Activated T-helper 2 cell treated with anti-CD3 and anti-CD28 coated beads, Interferon-gamma antibody, Interleukin-2, Interleukin-4, amounts not matched to agents 10 μg/mL and 5 μg/mL and 100 μg/mL, durations not matched to agents 14 hours and 24 hours and 36 hours (primary cell): Measurements from ENCODE around the gene ARHGAP22. TPM values are rescaled to one million over a fixed set of nuclear protein-coding genes. Genes with fewer than 3 reads are reported as not detected.

ENCODE experiments used
- DNase-seq: peaks from one replicate; pipeline ENCODE4 v3.0.0; 2021; ENCODE audit warnings: low spot score
- H3K27ac Mint-ChIP-seq: one replicate; pipeline ENCODE4 v1.8.0; 2021; ENCODE audit warnings: mixed read lengths
- H3K27me3 Mint-ChIP-seq: one replicate; pipeline ENCODE4 v1.8.0; 2021; ENCODE audit warnings: low read depth, mixed read lengths
- H3K36me3 Mint-ChIP-seq: one replicate; pipeline ENCODE4 v1.8.0; 2021; ENCODE audit warnings: low read depth, mixed read lengths
- H3K4me1 Mint-ChIP-seq: one replicate; pipeline ENCODE4 v1.8.0; 2021; ENCODE audit warnings: low read depth, mixed read lengths
- H3K4me3 Mint-ChIP-seq: one replicate; pipeline ENCODE4 v1.8.0; 2021; ENCODE audit warnings: low read depth, mild to moderate bottlenecking, moderate library complexity, mixed read lengths
- H3K9me3 Mint-ChIP-seq: one replicate; pipeline ENCODE4 v1.8.0; 2021; ENCODE audit warnings: mixed read lengths
- intact Hi-C: fragments of 100-400 bp; cut with micrococcal nuclease; formaldehyde crosslinking; loops from one replicate; pipeline ENCODE4 v1.15.1; 2023
- total RNA-seq: library from RNA; stranded (reverse); gene quantifications from 2 replicates; pipeline ENCODE4 v1.2.3, GENCODE V29; 2022

The ARHGAP22 gene
- total RNA-seq, 1 donor from 2014 or later: 0.43 TPM

DNA sequence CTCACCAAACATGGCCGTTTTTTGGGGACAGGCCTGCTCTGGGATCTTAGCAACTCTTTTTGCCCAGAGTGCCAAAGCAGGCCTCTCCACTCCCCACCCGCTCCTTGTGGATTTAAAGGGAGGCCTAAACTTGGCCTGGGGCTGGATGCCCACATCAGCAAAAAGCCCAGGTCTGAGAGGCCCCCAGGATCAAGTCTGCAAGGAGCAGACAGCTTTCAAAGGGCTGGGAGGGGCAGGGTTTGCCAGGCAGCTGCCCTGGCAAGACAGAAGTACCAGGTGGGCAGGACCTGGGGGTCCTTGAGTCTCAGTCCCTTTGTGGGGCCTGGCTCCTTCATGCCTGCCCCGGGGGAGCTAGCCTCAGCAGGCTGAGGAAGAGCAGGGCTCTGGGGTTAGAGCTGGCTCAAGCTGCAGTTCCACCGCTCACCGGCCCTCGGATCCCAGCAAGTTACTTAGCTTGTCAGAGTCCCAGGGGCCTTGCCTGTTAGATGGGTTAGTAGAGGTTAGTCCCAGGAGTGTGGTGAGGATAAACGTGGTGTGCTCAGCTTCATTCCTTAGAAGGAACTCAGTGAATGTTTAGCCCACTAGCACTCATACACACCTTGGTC, 56.2 kb downstream of the ARHGAP22 start:
- DNase-seq: no peak
- Mint-ChIP-seq H3K27ac (no peak overlapping the region), H3K36me3 (no peaks in the 10 kb centered on the region), H3K4me1 (no peaks in the 10 kb centered on the region), H3K9me3 (no peaks in the 10 kb centered on the region), H3K4me3 (no peak overlapping the region), H3K27me3 (no peaks in the 10 kb centered on the region)
- intact Hi-C loops: no loop called here

DNA sequence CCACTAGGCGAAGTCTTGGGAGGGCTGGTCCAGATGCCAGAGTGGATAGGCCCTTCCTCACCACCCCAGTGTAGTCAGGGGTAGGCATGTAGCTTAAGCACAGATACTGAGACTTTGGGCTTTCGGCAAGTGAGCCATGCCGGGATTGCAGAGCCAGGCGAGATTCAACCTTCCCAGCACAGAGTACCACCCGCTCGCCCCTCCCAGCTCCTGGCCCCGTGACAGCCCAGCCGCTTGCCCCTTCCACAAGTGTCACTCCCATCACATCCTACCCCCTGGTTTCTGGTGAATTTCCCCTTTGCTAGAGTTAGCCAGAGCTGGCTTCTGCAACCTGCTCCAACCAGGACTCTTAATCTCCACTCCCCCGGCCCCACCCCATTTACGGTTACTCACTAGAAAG, 56.9 kb downstream of the ARHGAP22 start:
- H3K9me3 Mint-ChIP-seq: no peaks in the 10 kb centered on the region
- no peaks in the 10 kb centered on the region for H3K36me3 Mint-ChIP-seq
- H3K4me3 Mint-ChIP-seq: no peak overlapping the region
- no peaks in the 10 kb centered on the region for H3K27me3 Mint-ChIP-seq
- no peak overlapping the region for H3K27ac Mint-ChIP-seq
- intact Hi-C loops: no loop called here
- no peak for DNase-seq
- no peaks in the 10 kb centered on the region for H3K4me1 Mint-ChIP-seq

DNA sequence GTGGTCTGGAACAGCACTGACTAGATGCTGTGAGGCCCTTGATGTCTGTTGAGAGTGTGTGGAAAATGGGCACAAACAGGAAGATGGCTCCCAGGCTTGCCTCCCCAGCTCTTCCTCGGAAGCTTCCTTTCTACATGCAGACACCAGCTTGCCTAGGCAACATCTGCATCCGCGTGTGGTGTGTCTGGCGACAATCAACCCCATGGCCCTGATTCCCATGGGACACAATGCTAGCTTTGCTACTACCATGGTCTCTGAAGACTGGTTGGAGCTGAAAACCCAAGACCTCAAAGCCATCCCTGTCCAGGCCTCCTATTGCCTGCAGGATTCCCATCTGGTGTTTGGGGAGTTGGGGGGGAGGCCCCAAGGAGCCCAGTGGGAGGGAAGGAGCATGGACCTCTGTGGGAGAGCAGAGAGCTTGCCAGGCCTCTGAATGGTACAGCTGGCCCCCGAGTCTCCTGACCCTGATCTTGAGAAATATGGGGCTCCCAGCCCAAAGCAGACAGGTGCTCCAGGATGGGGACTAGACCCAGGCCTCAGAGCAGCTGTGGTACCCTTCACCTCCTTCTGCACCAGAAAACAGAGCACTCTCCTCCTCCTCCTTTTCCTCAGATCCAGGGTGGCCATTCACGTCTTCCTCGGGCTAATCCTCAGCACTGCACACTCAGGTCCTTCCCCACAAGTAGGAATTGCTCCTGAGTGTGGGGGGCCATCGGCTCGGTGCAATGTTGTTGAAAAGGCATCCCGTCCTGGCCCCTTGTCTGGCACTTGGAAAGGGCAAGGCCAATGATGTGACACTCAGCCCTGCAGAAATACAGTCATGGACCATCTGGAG, 57.6 kb downstream of the ARHGAP22 start:
- Mint-ChIP-seq H3K27me3 (no peaks in the 10 kb centered on the region), H3K27ac (no peak overlapping the region), H3K36me3 (no peaks in the 10 kb centered on the region), H3K9me3 (no peaks in the 10 kb centered on the region), H3K4me3 (no peak overlapping the region), H3K4me1 (no peaks in the 10 kb centered on the region)
- intact Hi-C loops: no loop called here
- no peak for DNase-seq

GRCh38 chr10:48545462-48546145, 59.3 kb downstream of the ARHGAP22 start:
- Mint-ChIP-seq H3K36me3 (no peaks in the 10 kb centered on the region), H3K4me1 (no peaks in the 10 kb centered on the region), H3K27me3 (no peaks in the 10 kb centered on the region), H3K9me3 (no peaks in the 10 kb centered on the region), H3K27ac (no peak overlapping the region), H3K4me3 (no peak overlapping the region)
- no peak for DNase-seq
- intact Hi-C loops: no loop called here

GRCh38 chr10:48543182-48543844, 61.6 kb downstream of the ARHGAP22 start:
- H3K4me3 Mint-ChIP-seq: no peak overlapping the region
- H3K27ac Mint-ChIP-seq: no peak overlapping the region
- no peaks in the 10 kb centered on the region for H3K4me1 Mint-ChIP-seq
- no peaks in the 10 kb centered on the region for H3K36me3 Mint-ChIP-seq
- intact Hi-C loops: no loop called here
- H3K27me3 Mint-ChIP-seq: peaks cover 3% of the 10 kb centered on the region
- no peak for DNase-seq
- H3K9me3 Mint-ChIP-seq: no peaks in the 10 kb centered on the region

DNA sequence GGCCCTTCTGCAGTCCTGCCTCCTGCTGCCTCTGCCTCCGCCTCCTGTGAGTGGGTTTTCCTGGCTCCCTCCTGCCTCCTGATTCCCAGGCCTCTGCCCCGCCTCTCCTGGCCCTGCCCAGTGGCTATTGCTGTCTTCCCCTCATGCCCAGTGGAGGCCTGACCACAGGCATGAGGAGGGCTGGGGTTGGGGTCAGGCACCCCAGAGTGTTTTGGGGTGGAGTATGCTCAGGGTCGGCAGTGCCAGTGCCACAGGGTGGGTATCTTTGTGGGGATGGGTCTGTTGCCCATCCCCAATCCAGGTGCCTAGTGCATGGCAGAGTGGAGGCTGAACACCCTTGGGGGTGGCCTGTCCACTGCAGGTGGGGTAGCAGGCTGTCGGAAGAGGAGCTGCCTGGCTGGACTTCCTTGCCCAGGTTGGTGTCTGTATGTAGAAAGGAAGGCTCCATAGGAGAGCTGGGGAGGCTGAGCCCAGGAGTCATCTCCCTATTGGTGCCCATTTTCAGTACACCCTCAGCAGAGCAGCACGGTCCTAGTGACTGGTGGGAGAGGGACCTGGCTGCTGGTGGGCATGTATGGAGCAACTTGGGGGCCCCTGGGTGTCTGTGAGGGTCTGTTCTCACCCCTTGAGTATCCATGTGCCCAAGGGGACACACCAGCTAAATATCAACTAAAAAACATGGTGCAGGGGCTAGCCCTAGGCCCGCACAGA, 62.2 kb downstream of the ARHGAP22 start:
- no peak for DNase-seq
- intact Hi-C loops: no loop called here
- Mint-ChIP-seq H3K36me3 (no peaks in the 10 kb centered on the region), H3K27me3 (peaks cover 3% of the 10 kb centered on the region), H3K27ac (no peak overlapping the region), H3K4me1 (no peaks in the 10 kb centered on the region), H3K9me3 (no peaks in the 10 kb centered on the region), H3K4me3 (no peak overlapping the region)

- Mint-ChIP-seq H3K36me3 (no peaks in the 10 kb centered on the region), H3K27me3 (peaks cover 3% of the 10 kb centered on the region), H3K9me3 (no peaks in the 10 kb centered on the region), H3K4me1 (no peaks in the 10 kb centered on the region), H3K27ac (no peak overlapping the region), H3K4me3 (no peak overlapping the region)
- intact Hi-C loops: no loop called here
- no peak for DNase-seq
Observed at GRCh38 chr10:48541144-48541795, 63.6 kb downstream of the ARHGAP22 start.

- no peak overlapping the region for H3K4me3 Mint-ChIP-seq
- no peaks in the 10 kb centered on the region for H3K36me3 Mint-ChIP-seq
- H3K4me1 Mint-ChIP-seq: no peaks in the 10 kb centered on the region
- intact Hi-C loops: no loop called here
- H3K27me3 Mint-ChIP-seq: peaks cover 3% of the 10 kb centered on the region
- H3K9me3 Mint-ChIP-seq: no peaks in the 10 kb centered on the region
- no peak for DNase-seq
- no peak overlapping the region for H3K27ac Mint-ChIP-seq
Observed at GRCh38 chr10:48538611-48539010, 66.3 kb downstream of the ARHGAP22 start.

DNA sequence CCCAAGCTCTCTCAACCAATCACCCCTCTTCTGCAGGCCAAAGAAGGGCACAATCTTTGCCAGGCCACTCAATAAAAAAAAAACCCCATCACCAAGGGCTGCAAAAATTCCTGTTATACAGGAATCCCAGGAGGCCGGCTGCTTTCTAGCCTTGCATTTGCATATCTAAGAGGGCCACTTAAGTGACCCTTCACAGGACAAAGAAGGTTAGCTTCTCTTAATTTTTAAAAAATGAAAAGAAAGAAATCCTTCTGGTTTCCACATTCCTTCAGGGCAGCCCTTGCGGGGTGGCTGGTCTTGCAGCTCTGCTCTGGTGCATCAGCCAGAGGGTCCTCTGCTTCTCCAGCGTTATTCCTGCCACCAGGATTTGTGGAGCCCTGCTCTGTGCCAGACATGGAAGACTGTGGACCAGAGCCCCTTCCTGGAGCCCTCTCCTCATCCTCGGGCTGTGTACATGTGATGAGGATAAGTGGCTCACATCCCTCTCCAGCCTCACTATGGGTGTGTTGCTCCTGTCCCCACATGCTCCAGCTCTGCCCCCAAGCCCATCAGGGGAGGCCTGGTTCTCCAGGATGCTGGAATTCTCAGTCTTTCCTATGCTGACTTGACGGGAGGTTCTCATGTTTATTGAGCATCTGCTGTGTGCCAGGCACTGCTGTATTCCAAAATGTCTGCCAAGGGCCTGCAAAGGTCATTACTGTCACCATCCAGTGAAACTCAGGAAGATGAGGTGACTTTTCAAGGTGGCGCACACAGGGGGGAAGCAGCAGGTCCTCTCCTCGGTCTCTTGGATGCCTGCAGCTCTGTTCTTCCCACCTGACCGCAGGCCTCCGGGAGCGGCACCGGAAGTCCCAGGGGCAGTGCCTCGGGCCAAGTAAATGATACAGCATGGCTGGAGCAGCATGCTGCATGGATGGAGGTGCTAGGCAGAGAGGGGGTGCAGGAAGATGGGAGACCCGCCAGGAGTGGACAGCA, 67.7 kb downstream of the ARHGAP22 start:
- no peak for DNase-seq
- no peaks in the 10 kb centered on the region for H3K36me3 Mint-ChIP-seq
- H3K4me3 Mint-ChIP-seq: no peak overlapping the region
- H3K9me3 Mint-ChIP-seq: no peaks in the 10 kb centered on the region
- H3K4me1 Mint-ChIP-seq: no peaks in the 10 kb centered on the region
- peaks cover 3% of the 10 kb centered on the region for H3K27me3 Mint-ChIP-seq
- intact Hi-C loops: no loop called here
- H3K27ac Mint-ChIP-seq: no peak overlapping the region

DNA sequence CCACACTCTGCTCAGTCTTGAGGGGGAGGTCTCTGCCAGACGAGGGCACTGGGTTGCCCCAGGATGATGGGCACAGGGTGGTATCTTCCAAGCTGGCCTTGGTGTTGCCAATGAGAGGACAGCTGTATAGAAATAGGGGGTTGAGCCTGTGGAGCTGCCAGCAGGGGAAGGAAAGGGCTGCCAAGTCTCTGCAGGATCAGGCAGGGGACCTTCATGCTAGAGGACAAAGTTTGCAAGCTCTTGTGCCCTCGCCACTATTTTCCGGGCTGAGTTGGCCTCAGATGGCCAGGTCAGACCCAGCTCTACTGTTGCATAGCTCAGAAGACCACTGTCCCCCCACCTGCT, 68.7 kb downstream of the ARHGAP22 start:
- no peak overlapping the region for H3K4me3 Mint-ChIP-seq
- no peak for DNase-seq
- no peaks in the 10 kb centered on the region for H3K4me1 Mint-ChIP-seq
- peaks cover 3% of the 10 kb centered on the region for H3K27me3 Mint-ChIP-seq
- intact Hi-C loops: no loop called here
- H3K36me3 Mint-ChIP-seq: no peaks in the 10 kb centered on the region
- H3K27ac Mint-ChIP-seq: no peak overlapping the region
- H3K9me3 Mint-ChIP-seq: no peaks in the 10 kb centered on the region

- Mint-ChIP-seq H3K36me3 (no peaks in the 10 kb centered on the region), H3K27ac (no peak overlapping the region), H3K9me3 (no peaks in the 10 kb centered on the region), H3K27me3 (peaks cover 3% of the 10 kb centered on the region), H3K4me3 (no peak overlapping the region), H3K4me1 (no peaks in the 10 kb centered on the region)
- intact Hi-C loops: no loop called here
- DNase-seq: no peak
Observed at GRCh38 chr10:48535416-48536155, 69.3 kb downstream of the ARHGAP22 start.
